AG04450 (cell line): ENCODE measurements around the gene MYO16. TPM values are rescaled to one million over a fixed set of nuclear protein-coding genes. Genes with fewer than 3 reads are reported as not detected.
"Not testable (repeated sequence)": the region's sequence is repeated elsewhere in the genome, so short reads cannot be mapped to it uniquely, and the experiment has no call there.

Experiments
- CTCF ChIA-PET: fragments of 300-600, 350-600 bp; formaldehyde crosslinking; extraction: SDS; loops from one replicate; lab custom pipeline; 2022; ENCODE audit warnings: antibody characterized with exemption, inconsistent platforms; lab: Charles Lee
- POLR2A ChIA-PET: fragments of 350-600 bp; formaldehyde crosslinking; extraction: SDS; loops from one replicate; lab custom pipeline; 2021; ENCODE audit warnings: antibody characterized with exemption, inconsistent platforms; lab: Yijun Ruan, JAX
- DNase-seq: peaks from one replicate; pipeline ENCODE4 v3.0.0-alpha.2; 2011; ENCODE audit warnings: low read depth, low spot score
- H3K27ac ChIP-seq: one replicate; pipeline ENCODE4 v1.5.1; 2012; ENCODE audit warnings: low read depth, low read length, control low read depth
- H3K27me3 ChIP-seq: one replicate; pipeline ENCODE4 v1.6.0; 2012; ENCODE audit warnings: low read length; ENCODE audit not compliant: control insufficient read depth, insufficient read depth
- H3K4me3 ChIP-seq: 2 replicates; pipeline ENCODE4 v1.5.1; 2011; ENCODE audit warnings: mild to moderate bottlenecking, low read depth, low read length, control low read depth
- H3K9me3 ChIP-seq: 2 replicates; pipeline ENCODE4 v1.5.1; 2012; ENCODE audit warnings: low read length; ENCODE audit not compliant: control insufficient read depth, insufficient read depth
- CTCF ChIP-seq: IDR thresholded peaks from 2 replicates; pipeline ENCODE4 v1.5.1; 2011; ENCODE audit warnings: low read depth, low read length, control low read depth, inconsistent platforms
- polyA plus RNA-seq: library from polyadenylated mRNA; depleted of rRNA; stranded (reverse); fragments of >200 nt; gene quantifications from 2 replicates; pipeline ENCODE4 v1.2.3, GENCODE V29; 2011

The MYO16 gene
- polyA plus RNA-seq, 1 experiment, result 0.02 TPM

- no peak overlapping the region for H3K27ac ChIP-seq
- POLR2A ChIA-PET, result no interaction called here
- CTCF ChIA-PET, result no interaction called here
- TF ChIP-seq CTCF, result no peak
- no peak for DNase-seq
- H3K9me3 ChIP-seq, result peaks cover 4% of the 10 kb centered on the region; the same call in 1 of the 2 replicates
- peaks cover 3% of the 10 kb centered on the region for H3K27me3 ChIP-seq
- H3K4me3 ChIP-seq, result no peak overlapping the region
These were observed 458.7 kb downstream of the MYO16 start for GRCh38 chr13:109087916-109088623.

DNA sequence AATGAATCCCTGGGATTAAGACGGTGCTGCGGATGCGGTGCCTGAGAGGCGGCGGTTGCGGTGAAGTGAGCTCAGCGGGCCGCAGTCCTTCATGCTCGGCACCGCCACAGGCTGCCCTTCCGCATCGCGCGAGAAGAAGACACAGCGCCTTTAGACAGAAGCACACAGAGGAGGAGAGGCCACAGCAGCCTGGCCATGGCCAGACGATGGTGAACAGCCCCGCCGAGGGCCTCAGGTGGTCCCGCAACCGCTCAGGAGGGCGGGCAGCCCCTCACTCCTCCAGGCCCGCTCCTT is 459.2 kb downstream of the MYO16 start:
- POLR2A ChIA-PET, result no interaction called here
- Histone ChIP-seq H3K27me3 (peaks cover 3% of the 10 kb centered on the region), H3K4me3 (no peak overlapping the region), H3K27ac (no peak overlapping the region), H3K9me3 (peaks cover 4% of the 10 kb centered on the region; the same call in 1 of the 2 replicates)
- CTCF ChIA-PET, result no interaction called here
- TF ChIP-seq CTCF, result no peak
- no peak for DNase-seq

GRCh38 chr13:109090796-109091195 is 461.4 kb downstream of the MYO16 start:
- H3K27me3 ChIP-seq, result peaks cover 3% of the 10 kb centered on the region
- no peak overlapping the region for H3K4me3 ChIP-seq
- POLR2A ChIA-PET, result no interaction called here
- H3K9me3 ChIP-seq, result peaks cover 4% of the 10 kb centered on the region; the same call in 1 of the 2 replicates
- CTCF ChIA-PET, result interaction anchor here (0.6 kb wide), 1 partner anchor 1026 kb away, joined by 3 read pairs; no protein-coding TSS in a partner anchor
- no peak overlapping the region for H3K27ac ChIP-seq
- no peak for DNase-seq
- no peak for TF ChIP-seq CTCF

DNA sequence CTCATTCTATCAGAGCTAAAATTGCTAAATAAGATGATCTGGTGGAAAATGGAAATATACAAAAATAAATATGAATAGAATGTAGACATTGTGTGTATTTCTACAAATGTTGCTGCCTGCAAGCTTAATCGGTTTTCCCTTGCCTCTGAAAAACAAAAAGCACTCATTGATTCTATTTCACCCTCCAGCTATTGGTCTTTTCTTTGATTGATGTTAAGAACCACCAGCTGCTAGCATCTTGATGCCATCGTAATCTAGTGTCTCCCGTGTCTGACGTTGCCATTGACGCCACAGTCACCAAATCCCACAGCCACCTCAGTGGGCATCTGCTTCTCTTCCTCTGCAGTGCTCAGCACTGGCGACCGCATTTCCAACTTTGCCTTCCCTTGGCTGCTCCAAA is 461.8 kb downstream of the MYO16 start:
- no peak overlapping the region for H3K4me3 ChIP-seq
- no peak for TF ChIP-seq CTCF
- DNase-seq, result no peak
- H3K9me3 ChIP-seq, result peaks cover 4% of the 10 kb centered on the region; the same call in 1 of the 2 replicates
- H3K27me3 ChIP-seq, result peaks cover 3% of the 10 kb centered on the region
- ChIA-PET CTCF (interaction anchor here (0.6 kb wide), 1 partner anchor 1025 kb away, joined by 3 read pairs; no protein-coding TSS in a partner anchor), POLR2A (no interaction called here)
- H3K27ac ChIP-seq, result no peak overlapping the region

DNA sequence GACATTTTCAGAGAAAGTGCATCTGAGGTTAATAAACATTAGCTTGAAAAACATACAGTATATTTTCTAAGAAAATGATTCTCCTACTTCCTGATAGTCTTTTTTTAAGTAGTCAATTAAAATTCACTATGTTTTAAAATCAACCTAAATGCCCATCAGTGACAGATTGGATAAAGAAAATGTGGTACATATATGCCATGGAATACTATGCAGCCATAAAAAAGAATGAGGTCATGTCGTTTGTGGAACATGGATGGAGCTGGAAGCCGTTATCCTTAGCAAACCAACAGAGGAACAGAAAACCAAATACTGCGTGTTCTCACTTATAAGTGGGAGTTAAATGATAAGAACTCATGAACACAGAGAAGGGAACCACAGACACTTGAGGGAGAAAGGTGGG is 462.8 kb downstream of the MYO16 start:
- DNase-seq, H3K27ac ChIP-seq, H3K27me3 ChIP-seq, H3K4me3 ChIP-seq, CTCF ChIA-PET, POLR2A ChIA-PET, H3K9me3 ChIP-seq: not testable (repeated sequence)
